Tibial artery (tissue), 4 donors: ENCODE results near the gene NXPH1.

Experiments
- DNase-seq, 2 donors: peaks; one replicate each; pipeline ENCODE4 v3.0.0-alpha.2; 2019
- H3K27ac ChIP-seq, 2 donors: fragments of 200-600 bp; sonication (generic) in 1 of 2; 1 replicate in 1 of 2; 2 replicates in 1 of 2; pipeline ENCODE4 v1.5.1; 2018 to 2019; ENCODE audit warnings: mild to moderate bottlenecking in 1 of 2
- H3K27me3 ChIP-seq, 2 donors: fragments of 200-600 bp; sonication (generic) in 1 of 2; one replicate each; pipeline versions ENCODE4 v1.5.1 to v1.6.0; 2016 to 2019
- H3K36me3 ChIP-seq, 3 donors: fragments of 200-600 bp; sonication (generic) in 2 of 3; one replicate each; pipeline ENCODE4 v1.5.1; 2016 to 2019; ENCODE audit warnings: mild to moderate bottlenecking in 2 of 3
- H3K4me1 ChIP-seq, 4 donors: fragments of 200-600 bp; sonication (generic) in 2 of 4; 1 replicate in 3 of 4; 2 replicates in 1 of 4; pipeline ENCODE4 v1.5.1; 2016 to 2019
- H3K4me3 ChIP-seq, 2 donors: fragments of 200-600 bp; sonication (generic) in 1 of 2; 1 replicate in 1 of 2; 2 replicates in 1 of 2; pipeline ENCODE4 v1.5.1; 2018 to 2019; ENCODE audit warnings: mild to moderate bottlenecking in 2 of 2
- H3K9me3 ChIP-seq, 3 donors: fragments of 200-600 bp; sonication (generic) in 1 of 3; one replicate each; pipeline ENCODE4 v1.5.1; 2016 to 2019
- intact Hi-C: fragments of 100-400 bp; cut with DNase I; formaldehyde crosslinking; loops from one replicate; pipeline ENCODE4 v1.15.0; 2023; ENCODE audit warnings: low total_unique reads
- TF ChIP-seq, protein P1 (sequence below), 2 experiments: fragments of 200-600 bp in 1 of 2; fragments of 450-650 bp in 1 of 2; IDR thresholded peaks; one replicate each; pipeline ENCODE4 v1.5.1; 2017 to 2019; ENCODE audit warnings: antibody characterized with exemption in 2 of 2, mild to moderate bottlenecking in 1 of 2, moderate library complexity in 1 of 2

Gene NXPH1

DNA sequence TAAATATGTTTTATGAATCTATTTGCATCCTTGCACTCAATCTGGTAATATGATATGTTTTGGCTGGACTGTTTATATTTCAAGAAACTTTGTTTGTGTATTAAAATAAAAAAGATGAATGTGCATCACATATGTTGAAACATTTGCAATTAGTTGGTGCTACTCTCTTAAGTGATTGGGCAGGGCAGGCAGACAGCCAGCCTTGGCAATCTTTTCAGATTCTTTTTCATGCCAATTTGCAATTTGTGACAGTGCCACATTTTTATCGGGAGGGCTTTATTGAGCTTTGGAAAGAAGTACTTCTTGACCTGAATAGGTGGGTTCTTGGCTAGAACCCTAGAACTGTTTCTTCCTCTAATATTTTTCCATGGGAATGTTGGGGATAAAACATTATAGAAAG lies 152.2 kb downstream of the NXPH1 start:
- no peak for DNase-seq
- intact Hi-C loops, result no loop called here
- Histone ChIP-seq H3K36me3 (no peaks in the 10 kb centered on the region), H3K4me3 (no peak overlapping the region), H3K27me3 (no peaks in the 10 kb centered on the region), H3K4me1 (no peaks in the 10 kb centered on the region), H3K27ac (no peak overlapping the region), H3K9me3 (no peaks in the 10 kb centered on the region)
- TF ChIP-seq, protein P1, sequence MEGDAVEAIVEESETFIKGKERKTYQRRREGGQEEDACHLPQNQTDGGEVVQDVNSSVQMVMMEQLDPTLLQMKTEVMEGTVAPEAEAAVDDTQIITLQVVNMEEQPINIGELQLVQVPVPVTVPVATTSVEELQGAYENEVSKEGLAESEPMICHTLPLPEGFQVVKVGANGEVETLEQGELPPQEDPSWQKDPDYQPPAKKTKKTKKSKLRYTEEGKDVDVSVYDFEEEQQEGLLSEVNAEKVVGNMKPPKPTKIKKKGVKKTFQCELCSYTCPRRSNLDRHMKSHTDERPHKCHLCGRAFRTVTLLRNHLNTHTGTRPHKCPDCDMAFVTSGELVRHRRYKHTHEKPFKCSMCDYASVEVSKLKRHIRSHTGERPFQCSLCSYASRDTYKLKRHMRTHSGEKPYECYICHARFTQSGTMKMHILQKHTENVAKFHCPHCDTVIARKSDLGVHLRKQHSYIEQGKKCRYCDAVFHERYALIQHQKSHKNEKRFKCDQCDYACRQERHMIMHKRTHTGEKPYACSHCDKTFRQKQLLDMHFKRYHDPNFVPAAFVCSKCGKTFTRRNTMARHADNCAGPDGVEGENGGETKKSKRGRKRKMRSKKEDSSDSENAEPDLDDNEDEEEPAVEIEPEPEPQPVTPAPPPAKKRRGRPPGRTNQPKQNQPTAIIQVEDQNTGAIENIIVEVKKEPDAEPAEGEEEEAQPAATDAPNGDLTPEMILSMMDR (IDR thresholded peaks at IDR 0.05), result no peak

DNA sequence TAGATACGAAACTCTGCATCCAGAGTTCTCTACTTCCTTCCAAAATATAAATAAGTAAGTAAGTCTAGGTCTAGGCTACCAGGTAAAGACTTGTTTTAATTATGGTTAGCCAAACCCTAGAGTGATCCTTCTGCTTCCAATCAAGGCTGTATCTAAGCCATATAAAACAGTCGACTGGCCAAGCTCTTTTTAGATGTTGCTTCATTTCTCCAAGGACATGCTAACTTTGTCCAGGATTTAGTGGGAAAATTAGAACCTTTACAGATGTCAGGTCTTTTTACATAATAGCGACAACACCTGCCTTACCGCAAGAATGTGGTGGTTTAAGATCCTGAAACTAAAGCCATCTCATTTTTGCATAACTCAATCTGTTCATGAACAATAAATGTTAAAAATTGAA lies 156.8 kb downstream of the NXPH1 start:
- intact Hi-C loops, result no loop called here
- no peak for DNase-seq

DNA sequence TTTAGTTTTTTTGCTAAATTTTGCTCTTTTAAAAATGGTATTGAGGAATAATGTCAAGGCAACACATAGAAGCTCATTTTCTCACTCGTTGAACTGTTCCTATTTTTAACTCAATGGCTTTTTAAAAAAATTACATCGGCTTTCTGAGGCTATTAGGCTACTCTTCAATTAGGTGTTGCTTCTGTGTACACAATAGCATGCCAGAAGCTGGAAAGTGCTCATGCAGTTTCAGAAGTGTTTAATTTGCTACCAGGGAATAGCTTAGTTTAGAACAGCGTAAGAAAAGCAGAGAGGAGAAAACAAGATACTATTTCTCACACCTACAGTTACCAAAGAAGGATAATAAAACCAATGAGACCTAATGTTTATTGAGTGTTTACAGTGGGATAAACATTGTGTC lies 157.4 kb downstream of the NXPH1 start:
- TF ChIP-seq, protein P1 (IDR thresholded peaks at IDR 0.05), result no peak
- Histone ChIP-seq H3K27ac (no peak overlapping the region), H3K27me3 (no peaks in the 10 kb centered on the region), H3K36me3 (no peaks in the 10 kb centered on the region), H3K4me3 (no peak overlapping the region), H3K9me3 (no peaks in the 10 kb centered on the region), H3K4me1 (no peaks in the 10 kb centered on the region)
- intact Hi-C loops, result no loop called here
- no peak for DNase-seq

More for the DNA sequence above, 156.8 kb downstream of the NXPH1 start:
- Histone ChIP-seq H3K27ac (no peak overlapping the region), H3K9me3 (no peaks in the 10 kb centered on the region), H3K27me3 (no peaks in the 10 kb centered on the region), H3K36me3 (no peaks in the 10 kb centered on the region), H3K4me3 (no peak overlapping the region), H3K4me1 (no peaks in the 10 kb centered on the region)
- TF ChIP-seq, protein P1 (IDR thresholded peaks at IDR 0.05), result no peak

DNA sequence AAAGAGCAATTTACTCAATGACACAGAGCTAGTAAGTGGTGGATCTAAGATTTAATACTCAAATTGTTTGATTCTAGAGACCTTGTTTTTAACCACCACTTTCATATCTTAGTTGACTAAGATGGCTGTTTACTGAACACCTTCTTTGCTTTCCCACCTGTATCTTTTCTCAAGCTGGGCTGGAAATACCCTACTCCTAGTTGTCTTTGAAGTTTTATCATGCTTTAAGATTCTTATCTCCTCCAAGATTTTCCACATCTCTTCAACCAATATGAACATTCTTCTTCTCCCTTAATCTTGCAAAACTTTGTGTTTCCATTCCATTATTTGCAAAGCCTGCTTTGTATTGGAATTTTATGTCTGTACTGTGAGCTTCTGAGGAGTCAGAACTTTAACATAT lies 157.9 kb downstream of the NXPH1 start:
- H3K4me1 ChIP-seq, result no peaks in the 10 kb centered on the region
- no peaks in the 10 kb centered on the region for H3K27me3 ChIP-seq
- no peaks in the 10 kb centered on the region for H3K36me3 ChIP-seq
- H3K27ac ChIP-seq, result no peak overlapping the region
- no peak overlapping the region for H3K4me3 ChIP-seq
- no peak for DNase-seq
- TF ChIP-seq, protein P1 (IDR thresholded peaks at IDR 0.05), result no peak
- no peaks in the 10 kb centered on the region for H3K9me3 ChIP-seq
- intact Hi-C loops, result no loop called here

DNA sequence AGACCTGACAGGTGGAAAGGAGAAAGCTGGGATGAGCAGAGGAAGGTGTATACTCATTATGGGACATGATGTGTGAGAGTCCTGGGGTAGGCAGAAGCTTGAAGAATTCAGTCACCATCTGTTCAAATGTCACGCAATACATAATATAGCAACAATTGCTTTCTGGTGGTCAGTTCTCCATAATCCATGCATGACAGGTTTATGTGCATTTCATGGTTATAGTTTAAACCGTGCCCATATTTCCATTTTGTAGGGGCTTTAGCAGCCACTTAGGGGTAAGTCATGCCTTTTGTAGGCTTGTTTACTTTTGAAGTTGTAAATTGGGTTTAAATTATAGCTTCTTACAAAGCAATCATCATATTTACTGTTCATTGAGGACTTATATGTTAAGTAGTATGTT lies 158.8 kb downstream of the NXPH1 start:
- intact Hi-C loops, result no loop called here
- H3K27ac ChIP-seq, result no peak overlapping the region
- H3K9me3 ChIP-seq, result no peaks in the 10 kb centered on the region
- no peaks in the 10 kb centered on the region for H3K27me3 ChIP-seq
- TF ChIP-seq, protein P1 (IDR thresholded peaks at IDR 0.05), result no peak
- no peaks in the 10 kb centered on the region for H3K4me1 ChIP-seq
- no peak for DNase-seq
- H3K4me3 ChIP-seq, result no peak overlapping the region
- H3K36me3 ChIP-seq, result no peaks in the 10 kb centered on the region

DNA sequence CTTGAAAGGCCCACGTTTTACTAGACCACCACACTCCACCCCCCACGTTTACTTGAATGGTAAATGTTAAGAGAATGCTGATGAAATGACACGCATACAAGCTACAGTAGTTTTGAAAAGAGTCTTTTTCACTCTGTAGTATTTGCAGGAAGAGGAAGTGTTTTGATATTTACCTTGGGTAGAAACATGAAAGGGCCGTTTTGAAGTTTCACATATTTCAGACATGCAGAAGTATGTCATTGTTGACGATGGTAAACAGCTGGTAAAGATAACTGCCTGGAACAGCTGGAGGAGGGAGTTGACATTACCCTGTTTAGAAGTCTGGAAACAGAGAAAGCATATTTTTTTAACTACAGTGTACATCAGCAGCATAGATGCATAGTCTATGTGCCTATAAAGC lies 160.7 kb downstream of the NXPH1 start:
- intact Hi-C loops, result no loop called here
- Histone ChIP-seq H3K36me3 (no peaks in the 10 kb centered on the region), H3K9me3 (no peaks in the 10 kb centered on the region), H3K27ac (no peak overlapping the region), H3K4me3 (no peak overlapping the region), H3K4me1 (no peaks in the 10 kb centered on the region), H3K27me3 (no peaks in the 10 kb centered on the region)
- no peak for DNase-seq
- TF ChIP-seq, protein P1 (IDR thresholded peaks at IDR 0.05), result no peak
